Measurements from ENCODE around the gene CDS1.

DNA sequence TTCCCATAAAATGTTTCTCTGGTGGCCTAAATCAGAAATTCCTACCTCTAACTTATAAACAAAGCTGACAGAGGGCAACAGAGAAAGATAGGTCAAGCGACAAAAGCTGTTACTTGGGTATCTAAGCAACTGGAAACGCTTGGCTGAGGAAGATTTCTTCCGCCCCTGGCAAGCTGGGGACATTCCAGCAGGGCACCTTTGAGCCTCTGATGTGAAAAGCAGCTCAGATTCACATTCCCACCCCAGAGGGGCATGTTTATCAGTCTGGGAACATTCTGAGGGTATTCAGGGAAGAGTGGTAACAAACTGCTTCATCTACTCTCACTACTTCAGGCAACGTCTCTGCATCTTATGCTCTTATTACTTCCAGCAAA, 3.5 kb upstream of the CDS1 start:
- TF ChIP-seq, protein P1, sequence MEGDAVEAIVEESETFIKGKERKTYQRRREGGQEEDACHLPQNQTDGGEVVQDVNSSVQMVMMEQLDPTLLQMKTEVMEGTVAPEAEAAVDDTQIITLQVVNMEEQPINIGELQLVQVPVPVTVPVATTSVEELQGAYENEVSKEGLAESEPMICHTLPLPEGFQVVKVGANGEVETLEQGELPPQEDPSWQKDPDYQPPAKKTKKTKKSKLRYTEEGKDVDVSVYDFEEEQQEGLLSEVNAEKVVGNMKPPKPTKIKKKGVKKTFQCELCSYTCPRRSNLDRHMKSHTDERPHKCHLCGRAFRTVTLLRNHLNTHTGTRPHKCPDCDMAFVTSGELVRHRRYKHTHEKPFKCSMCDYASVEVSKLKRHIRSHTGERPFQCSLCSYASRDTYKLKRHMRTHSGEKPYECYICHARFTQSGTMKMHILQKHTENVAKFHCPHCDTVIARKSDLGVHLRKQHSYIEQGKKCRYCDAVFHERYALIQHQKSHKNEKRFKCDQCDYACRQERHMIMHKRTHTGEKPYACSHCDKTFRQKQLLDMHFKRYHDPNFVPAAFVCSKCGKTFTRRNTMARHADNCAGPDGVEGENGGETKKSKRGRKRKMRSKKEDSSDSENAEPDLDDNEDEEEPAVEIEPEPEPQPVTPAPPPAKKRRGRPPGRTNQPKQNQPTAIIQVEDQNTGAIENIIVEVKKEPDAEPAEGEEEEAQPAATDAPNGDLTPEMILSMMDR (conservative IDR thresholded peaks at IDR 0.05; ENCODE audit: low read length): no peak
- TF ChIP-seq EZH2phosphoT487 (IDR thresholded peaks at IDR 0.05; ENCODE audit: borderline replicate concordance, low read depth, low read length): no peak

Measured in OCI-LY7 (cell line).